HG03342 (cell line): ENCODE measurements around the gene MDC1.
"Not testable (repeated sequence)": the region's sequence is repeated elsewhere in the genome, so short reads cannot be mapped to it uniquely, and the experiment has no call there.

Source experiments
- ATAC-seq: cut with Tn5 transposase; IDR thresholded peaks from one replicate; pipeline ENCODE4 v1.9.1; 2021; ENCODE audit warnings: mild to moderate bottlenecking, moderate library complexity; ENCODE audit not compliant: unreplicated experiment

The MDC1 gene

DNA sequence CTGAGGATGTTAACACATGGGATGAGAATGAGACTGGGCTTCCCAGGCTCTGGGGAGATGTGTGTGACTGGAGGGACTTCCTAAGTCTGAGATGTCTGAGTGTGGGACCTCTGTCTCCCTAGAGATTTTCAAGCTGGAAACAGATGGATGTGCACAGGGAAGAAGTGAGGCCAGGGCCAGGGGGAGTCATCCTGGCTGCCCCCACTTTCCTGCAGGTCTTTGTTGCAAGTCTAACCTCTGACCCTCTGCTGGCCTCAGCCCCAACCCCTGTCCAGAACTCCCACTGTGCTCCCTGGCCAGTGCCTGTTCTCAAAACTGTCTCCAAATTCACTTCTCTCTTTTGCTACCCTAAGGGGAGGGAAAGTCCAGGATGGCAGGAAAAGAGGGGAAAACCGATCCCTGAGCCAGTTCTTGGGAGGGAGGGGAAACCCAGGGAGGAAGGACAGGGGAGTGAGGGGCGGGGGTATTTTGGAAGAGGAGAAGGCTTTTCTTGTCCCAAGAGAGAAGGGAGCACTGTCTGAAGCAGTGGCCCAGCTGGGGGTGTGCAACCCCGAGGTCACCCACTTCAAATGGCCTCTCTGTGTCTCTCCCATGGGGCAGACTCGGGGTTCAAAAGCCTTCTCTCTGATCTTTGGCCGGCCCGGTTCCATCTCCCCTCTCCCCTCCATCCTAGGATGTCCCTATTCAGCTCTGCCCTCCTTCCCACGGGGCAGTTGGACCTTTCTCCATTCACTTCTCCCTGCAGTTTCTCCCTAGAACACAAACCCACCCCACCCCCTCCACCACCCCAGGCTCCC is 33.7 kb downstream of the MDC1 start:
- no peak for ATAC-seq

GRCh38 chr6:30682143-30683117 is 34.7 kb downstream of the MDC1 start:
- ATAC-seq, result peak; percentile 32

- no peak for ATAC-seq
Measured at GRCh38 chr6:30681766-30682142, 35.3 kb downstream of the MDC1 start.

GRCh38 chr6:30679765-30680535 is 37.1 kb downstream of the MDC1 start:
- ATAC-seq, result no peak

DNA sequence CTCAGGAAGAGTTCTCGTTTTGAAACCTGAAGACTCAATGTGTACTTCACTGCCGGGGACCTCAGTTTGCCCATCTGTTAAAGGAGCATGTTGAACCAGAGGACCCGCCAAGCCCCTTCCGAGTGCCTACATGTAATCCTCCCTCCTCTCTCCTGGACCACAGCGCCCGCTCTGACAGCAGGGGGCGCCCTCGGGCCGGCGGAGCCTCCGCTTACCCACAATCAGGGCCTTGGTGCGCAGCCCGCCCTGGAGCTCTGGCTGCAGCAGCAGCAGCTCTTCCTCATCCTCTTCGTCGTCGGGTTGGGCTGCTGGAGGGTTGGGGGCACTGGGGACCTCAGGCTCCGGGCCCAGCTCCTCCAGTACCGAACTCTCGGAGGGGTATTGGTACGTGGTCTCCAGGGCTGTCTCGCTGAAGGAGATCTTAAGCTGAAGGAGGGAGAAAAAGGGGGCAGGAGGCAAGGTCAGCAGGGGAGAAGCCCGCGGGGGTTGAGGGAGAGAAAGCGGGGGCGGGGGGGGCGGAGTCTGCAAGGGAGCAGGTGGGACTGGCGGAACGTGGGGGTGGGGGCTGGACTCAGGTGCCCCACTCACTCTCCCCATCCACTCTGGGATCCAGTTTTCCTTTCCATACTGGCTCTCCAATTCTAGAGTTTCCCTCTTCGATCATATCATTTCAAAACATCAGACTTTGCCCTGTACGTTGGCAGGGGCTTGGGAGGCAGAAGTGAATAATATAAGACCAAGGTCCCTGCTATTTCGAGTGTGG is 37.9 kb downstream of the MDC1 start:
- no peak for ATAC-seq

GRCh38 chr6:30676660-30677285 is 40.3 kb downstream of the MDC1 start:
- no peak for ATAC-seq

GRCh38 chr6:30672445-30673253 is 44.4 kb downstream of the MDC1 start, which contains the start of gene DHX16:
Gene DHX16, minus strand, starts transcription at chr6:30673006. Its CDS starts 165 bp downstream, at chr6:30672841.
- ATAC-seq, result peak; percentile 60

GRCh38 chr6:30670760-30671527 is 46.1 kb downstream of the MDC1 start:
- no peak for ATAC-seq

GRCh38 chr6:30666300-30666699 is 50.8 kb downstream of the MDC1 start:
- not testable (repeated sequence) for ATAC-seq

- ATAC-seq, result no peak
Measured at GRCh38 chr6:30664994-30665767, 51.9 kb downstream of the MDC1 start.

GRCh38 chr6:30657922-30658321 is 59.2 kb downstream of the MDC1 start:
- ATAC-seq, result not testable (repeated sequence)

- ATAC-seq, result no peak
Measured at GRCh38 chr6:30657454-30657853, 59.6 kb downstream of the MDC1 start.

DNA sequence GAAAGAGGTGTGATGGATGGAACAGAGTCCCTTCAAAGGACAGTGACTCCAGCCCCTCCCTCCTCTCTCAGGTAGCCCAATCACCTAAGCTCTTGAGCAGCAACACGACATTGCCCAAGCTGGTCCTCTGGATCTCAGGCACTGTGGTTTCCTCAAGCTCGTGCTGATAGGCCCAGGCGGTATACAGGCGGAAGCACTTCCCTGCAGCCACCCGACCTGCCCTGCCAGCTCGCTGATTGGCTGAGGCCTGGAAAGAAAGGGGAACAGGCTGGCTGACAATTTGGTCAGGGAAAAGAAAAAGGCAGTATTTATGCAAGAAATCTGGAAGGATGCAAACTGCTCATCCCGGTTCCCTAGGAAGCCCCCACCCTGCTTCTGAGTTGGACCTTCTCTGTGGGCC is 60.6 kb downstream of the MDC1 start:
- no peak for ATAC-seq

DNA sequence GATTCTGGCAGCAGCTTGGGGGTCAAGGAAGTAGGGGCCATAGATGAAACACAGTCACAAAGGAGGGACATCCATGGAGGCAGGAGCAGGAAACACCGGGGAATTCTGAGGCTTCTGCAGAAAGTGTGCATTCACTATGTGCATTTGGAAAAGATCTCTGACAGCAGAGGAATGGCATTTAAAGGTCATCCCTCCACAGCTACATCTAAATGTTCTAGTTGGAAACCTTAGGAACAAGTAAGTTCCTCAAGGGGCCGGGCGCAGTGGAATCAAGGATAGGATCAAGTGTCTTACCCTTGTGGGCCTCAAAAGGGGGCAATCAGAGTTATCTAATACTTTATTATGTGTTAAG is 61.4 kb downstream of the MDC1 start:
- ATAC-seq, result no peak

GRCh38 chr6:30654798-30655742 is 62.0 kb downstream of the MDC1 start:
- ATAC-seq, result no peak

DNA sequence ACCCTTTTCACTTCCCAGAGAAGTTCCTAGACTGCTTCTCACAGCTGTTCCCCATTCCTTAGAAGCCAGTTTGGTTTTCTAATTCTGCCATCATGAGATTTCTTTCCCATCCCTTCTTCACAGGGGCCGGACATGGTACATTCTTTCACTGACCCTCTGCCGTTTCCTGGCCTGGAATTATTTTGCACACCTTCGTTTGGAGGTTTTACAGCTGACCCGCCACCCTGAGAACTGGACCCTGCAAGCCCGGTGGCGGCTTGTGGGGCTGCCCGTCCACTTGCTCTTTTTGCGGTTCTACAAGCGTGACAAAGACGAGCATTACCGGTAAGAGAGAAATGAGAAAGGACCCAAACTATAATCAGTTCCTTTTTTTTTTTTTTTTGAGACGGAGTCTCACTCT is 65.9 kb downstream of the MDC1 start:
- ATAC-seq, result no peak
